Transverse colon (tissue), 4 donors: ENCODE data around the gene RCAN3. TPM values are rescaled to one million over a fixed set of nuclear protein-coding genes. Genes with fewer than 3 reads are reported as not detected.

Experiments
- DNase-seq: peaks from one replicate; pipeline ENCODE4 v3.0.0-alpha.2; 2019
- H3K27ac ChIP-seq, 4 donors: fragments of 200-600 bp; sonication (generic); 2 replicates each; pipeline ENCODE4 v1.5.1; 2016 to 2018; ENCODE audit warnings: inconsistent platforms in 4 of 4
- H3K27me3 ChIP-seq: fragments of 200-600 bp; sonication (generic); 2 replicates; pipeline ENCODE4 v1.5.1; 2017; ENCODE audit warnings: inconsistent platforms
- H3K36me3 ChIP-seq, 4 donors: fragments of 200-600 bp; sonication (generic); 2 replicates each; pipeline ENCODE4 v1.5.1; 2017 to 2019; ENCODE audit warnings: inconsistent platforms in 4 of 4
- H3K4me1 ChIP-seq, 4 donors: fragments of 200-600 bp; sonication (generic); 2 replicates each; pipeline ENCODE4 v1.5.1; 2017 to 2020; ENCODE audit warnings: inconsistent platforms in 4 of 4
- H3K4me3 ChIP-seq, 4 donors: fragments of 200-600 bp; sonication (generic); 1 replicate in 1 of 4; 2 replicates in 3 of 4; pipeline versions ENCODE4 v1.5.1 to v1.6.1; 2017 to 2019; ENCODE audit warnings: inconsistent platforms in 4 of 4
- H3K9me3 ChIP-seq, 2 donors: fragments of 200-600 bp; sonication (generic); 2 replicates each; pipeline ENCODE4 v1.5.1; 2017 to 2019; ENCODE audit warnings: inconsistent platforms in 2 of 2
- EP300 ChIP-seq: sonication (generic); formaldehyde crosslinking; IDR thresholded peaks from one replicate; pipeline ENCODE4 v1.6.1; 2017; ENCODE audit warnings: antibody characterized with exemption, low read depth
- POLR2A ChIP-seq: fragments of 450-650 bp; IDR thresholded peaks from one replicate; pipeline ENCODE4 v1.6.1; 2016; ENCODE audit warnings: antibody characterized with exemption, mild to moderate bottlenecking, moderate library complexity
- POLR2AphosphoS5 ChIP-seq, 3 donors: sonication (generic); formaldehyde crosslinking; IDR thresholded peaks; one replicate each; pipeline ENCODE4 v1.6.1; 2016; ENCODE audit warnings: antibody characterized with exemption in 3 of 3
- WGBS, 2 donors: methylation state at CpG; one replicate each; pipeline ENCODE4 v1.1.5; 2018; ENCODE audit warnings: low coverage in 1 of 2; 5-methylcytosine and 5-hydroxymethylcytosine counted together
- in situ Hi-C, 4 donors: fragments of 200-750 bp; cut with MboI; loops; one replicate each; pipeline versions ENCODE4 v1.15.0 to v1.15.1; 2017; ENCODE audit warnings: low sequenced_read_pairs in 3 of 4, low pct_ligation_motif_present in 1 of 4, low pct_unique_long_range_greater_than_20kb in 1 of 4
- intact Hi-C: fragments of 100-400 bp; cut with DNase I; formaldehyde crosslinking; loops from one replicate; pipeline ENCODE4 v1.15.1; 2023; ENCODE audit warnings: low total_unique reads
- total RNA-seq, 4 donors: library from RNA; depleted of rRNA; stranded (reverse); fragments of >200 nt; gene quantifications; one replicate each; pipeline ENCODE4 v1.1.0, GENCODE V29; 2016
- TF ChIP-seq, protein P1 (sequence below), 5 experiments: fragments of 200-600 bp in 3 of 5; fragments of 450-650 bp in 2 of 5; sonication (generic) in 3 of 5; IDR thresholded peaks; 1 replicate in 2 of 5; 2 replicates in 3 of 5; pipeline ENCODE4 v1.5.1; 2016 to 2017; ENCODE audit warnings: antibody characterized with exemption in 5 of 5, inconsistent platforms in 3 of 5, mild to moderate bottlenecking in 2 of 5, moderate library complexity in 1 of 5

RCAN3 gene
- total RNA-seq, 4 donors from 2014 or later: 6.4 to 17.5 (median 11.3) TPM

GRCh38 chr1:24589200-24589599, 86.6 kb downstream of the RCAN3 start:
- intact Hi-C loops: no loop called here
- Histone ChIP-seq H3K4me1 (peaks cover 0 to 4% (median 1%) of the 10 kb centered on the region in 4 donors), H3K9me3 (no peaks in the 10 kb centered on the region), H3K36me3 (no peaks in the 10 kb centered on the region), H3K27me3 (no peaks in the 10 kb centered on the region), H3K4me3 (no peak overlapping the region), H3K27ac (no peak overlapping the region)
- no peak for TF ChIP-seq POLR2AphosphoS5 (IDR thresholded peaks at IDR 0.05)
- no peak for TF ChIP-seq POLR2A
- TF ChIP-seq, protein P1, sequence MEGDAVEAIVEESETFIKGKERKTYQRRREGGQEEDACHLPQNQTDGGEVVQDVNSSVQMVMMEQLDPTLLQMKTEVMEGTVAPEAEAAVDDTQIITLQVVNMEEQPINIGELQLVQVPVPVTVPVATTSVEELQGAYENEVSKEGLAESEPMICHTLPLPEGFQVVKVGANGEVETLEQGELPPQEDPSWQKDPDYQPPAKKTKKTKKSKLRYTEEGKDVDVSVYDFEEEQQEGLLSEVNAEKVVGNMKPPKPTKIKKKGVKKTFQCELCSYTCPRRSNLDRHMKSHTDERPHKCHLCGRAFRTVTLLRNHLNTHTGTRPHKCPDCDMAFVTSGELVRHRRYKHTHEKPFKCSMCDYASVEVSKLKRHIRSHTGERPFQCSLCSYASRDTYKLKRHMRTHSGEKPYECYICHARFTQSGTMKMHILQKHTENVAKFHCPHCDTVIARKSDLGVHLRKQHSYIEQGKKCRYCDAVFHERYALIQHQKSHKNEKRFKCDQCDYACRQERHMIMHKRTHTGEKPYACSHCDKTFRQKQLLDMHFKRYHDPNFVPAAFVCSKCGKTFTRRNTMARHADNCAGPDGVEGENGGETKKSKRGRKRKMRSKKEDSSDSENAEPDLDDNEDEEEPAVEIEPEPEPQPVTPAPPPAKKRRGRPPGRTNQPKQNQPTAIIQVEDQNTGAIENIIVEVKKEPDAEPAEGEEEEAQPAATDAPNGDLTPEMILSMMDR (IDR thresholded peaks at IDR 0.05): no peak
- TF ChIP-seq EP300: no peak
- in situ Hi-C loops: loop anchor here in 1 of 4 donors (10.0 kb wide), 1 partner anchor 174 kb away; the partner anchor contains the start of genes NIPAL3 and STPG1
- 69% methylated on average over 3 of the region's 3 CpGs; no CpG with 5 or more reads in 1 of the 2 donors for WGBS, 2 donors
- no peak for DNase-seq

Other genes starting within 250 kb of the RCAN3 start
- gene GRHL3, start 183.5 kb upstream of the RCAN3 start, total RNA-seq: not detected
- gene STPG1, start 89.1 kb upstream of the RCAN3 start, total RNA-seq: 10 to 100 TPM in 3 of 4 donors, 1 to 10 TPM in 1; 4.6 to 33.7 (median 23.3) TPM
- 10 to 100 TPM; 34.8 to 55.8 (median 46.8) TPM for gene NIPAL3, start 87.0 kb upstream of the RCAN3 start, total RNA-seq
- 1 to 10 TPM in 2 of 4 donors, under 1 TPM in 1, not detected in 1; 0.37 to 2.2 (median 1.4) TPM for gene NCMAP, start 53.3 kb downstream of the RCAN3 start, total RNA-seq
- 100 to 1,000 TPM in 3 of 4 donors, 10 to 100 TPM in 1; 71.1 to 209 (median 141) TPM for gene SRRM1, start 140.5 kb downstream of the RCAN3 start, total RNA-seq
- gene CLIC4, start 242.6 kb downstream of the RCAN3 start, total RNA-seq: 100 to 1,000 TPM in 1 of 4 donors, 10 to 100 TPM in 3; 52.4 to 107 (median 65.0) TPM